Left lung (tissue), 10 donors: ENCODE data around the gene SLC5A1. TPM values are rescaled to one million over a fixed set of nuclear protein-coding genes. Genes with fewer than 3 reads are reported as not detected.
"Not testable (repeated sequence)": the region's sequence is repeated elsewhere in the genome, so short reads cannot be mapped to it uniquely, and the experiment has no call there.

Experiments
- ATAC-seq: fragments of 200-7000 bp; cut with Tn5 transposase; one replicate; pipeline ENCODE4 v1.9.1; 2020; ENCODE audit warnings: moderate library complexity
- DNase-seq, 4 donors: peaks; one replicate each; pipeline ENCODE4 v3.0.0-alpha.2; 2013 to 2020
- H3K27ac ChIP-seq, 2 donors: fragments of 200-600 bp; sonication (generic) in 1 of 2; one replicate each; pipeline versions ENCODE4 v1.5.0 to v1.8.0; 2020 to 2021
- H3K27me3 ChIP-seq, 2 donors: fragments of 200-600 bp; sonication (generic) in 1 of 2; one replicate each; pipeline versions ENCODE4 v1.5.0 to v1.8.0; 2020 to 2021
- H3K36me3 ChIP-seq, 2 donors: fragments of 200-600 bp; sonication (generic) in 1 of 2; one replicate each; pipeline versions ENCODE4 v1.5.0 to v1.8.0; 2020 to 2021
- H3K4me1 ChIP-seq, 2 donors: fragments of 200-600 bp; one replicate each; pipeline ENCODE4 v1.8.0; 2021
- H3K4me3 ChIP-seq, 2 donors: fragments of 200-600 bp; sonication (generic) in 1 of 2; one replicate each; pipeline versions ENCODE4 v1.5.0 to v1.8.0; 2020 to 2021; ENCODE audit warnings: mild to moderate bottlenecking in 1 of 2
- H3K9me3 ChIP-seq, 2 donors: fragments of 200-600 bp; sonication (generic) in 1 of 2; one replicate each; pipeline versions ENCODE4 v1.5.0 to v1.8.0; 2020 to 2021
- CTCF ChIP-seq, 2 donors: fragments of 200-600 bp; sonication (generic) in 1 of 2; IDR thresholded peaks; one replicate each; pipeline versions ENCODE4 v1.5.0 to v1.8.0; 2021; ENCODE audit warnings: antibody characterized with exemption in 2 of 2
- intact Hi-C, 2 donors: fragments of 100-400 bp; cut with DNase I; formaldehyde crosslinking; loops; one replicate each; pipeline versions ENCODE4 v1.11.2 to v1.14.2; 2022
- polyA plus RNA-seq, 6 donors: library from polyadenylated mRNA; unstranded; fragments of 120-200 nt; gene quantifications; one replicate each; pipeline ENCODE4 v1.2.1, GENCODE V29; 2013; ENCODE audit not compliant: insufficient read length in 6 of 6
- total RNA-seq, 2 donors: library from RNA; stranded (reverse); fragmentation: NEBNext Ultra II Directional; extraction: Animal tissue kit (Norgen Biotek cat#: 25700); gene quantifications; one replicate each; pipeline ENCODE4 v1.2.1, GENCODE V29; 2021
- donor health status: DM: no; HTN: yes; CAD: no.
- donor health status: DM: no; HTN: no; CAD: no.

Gene SLC5A1
- total and polyA plus RNA-seq, 8 donors = 0.26 to 1.1 (median 0.50) TPM

- ATAC-seq = no peak
- Histone ChIP-seq H3K9me3 (no peaks in the 10 kb centered on the region), H3K27ac (no peak within 1 kb of the TSS), H3K4me3 (no peak within 1 kb of the TSS), H3K36me3 (no peaks in the 10 kb centered on the region), H3K27me3 (peaks cover 0 to 8% of the 10 kb centered on the region in 2 donors), H3K4me1 (no peaks in the 10 kb centered on the region)
- TF ChIP-seq CTCF (IDR thresholded peaks at IDR 0.05) = no peak
- no peak for DNase-seq
- intact Hi-C loops = no loop called here
Observed at GRCh38 chr22:32158712-32159533, 115.9 kb downstream of the SLC5A1 start, which contains the start of gene C22orf42. Gene C22orf42, minus strand, starts transcription at chr22:32159303. Its CDS starts 88 bp downstream, at chr22:32159215.

DNA sequence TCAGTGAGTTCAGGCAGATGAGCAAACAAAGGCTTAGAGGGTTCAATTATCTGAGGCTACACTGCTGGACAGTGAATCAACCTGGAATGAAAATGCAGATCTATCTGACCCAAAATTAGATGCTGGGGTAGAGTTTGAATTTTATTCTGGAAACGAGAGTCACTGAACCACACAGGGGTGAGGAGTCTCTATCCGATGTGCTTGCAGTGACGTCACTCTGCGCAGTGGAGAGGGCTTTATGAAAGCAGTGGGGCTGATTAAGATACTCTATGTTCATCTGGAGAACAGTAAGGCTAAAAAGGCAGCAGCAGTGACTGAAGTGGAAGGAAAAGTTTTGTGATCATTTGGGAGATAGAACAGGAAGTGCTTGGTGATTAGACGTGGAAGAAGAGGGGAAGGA lies 117.3 kb downstream of the SLC5A1 start:
- H3K4me3 ChIP-seq, H3K36me3 ChIP-seq, H3K9me3 ChIP-seq, intact Hi-C loops, H3K27ac ChIP-seq, ATAC-seq, H3K4me1 ChIP-seq, H3K27me3 ChIP-seq, DNase-seq: not testable (repeated sequence)

Other genes with a start within 250 kb of the SLC5A1 start
- gene YWHAH, start 98.7 kb upstream of the SLC5A1 start, total RNA-seq = 100 to 1,000 TPM; 152 to 183 TPM
- 100 to 1,000 TPM; 100 to 137 (median 111) TPM for gene YWHAH, start 98.7 kb upstream of the SLC5A1 start, polyA plus RNA-seq
- gene C22orf42, start 116.0 kb downstream of the SLC5A1 start, total RNA-seq = not detected
- under 1 TPM in 1 of 6 donors, not detected in 5; 0.35 TPM for gene C22orf42, start 116.0 kb downstream of the SLC5A1 start, polyA plus RNA-seq
- not detected for gene RFPL2, start 161.8 kb downstream of the SLC5A1 start, total RNA-seq
- under 1 TPM in 3 of 6 donors, not detected in 3; 0.11 to 0.21 (median 0.15) TPM for gene RFPL2, start 161.8 kb downstream of the SLC5A1 start, polyA plus RNA-seq
- gene SLC5A4, start 212.1 kb downstream of the SLC5A1 start, total RNA-seq = 1 to 10 TPM in 1 of 2 donors, under 1 TPM in 1; 0.73 to 1.5 TPM
- 1 to 10 TPM in 3 of 6 donors, under 1 TPM in 3; 0.58 to 3.5 (median 0.98) TPM for gene SLC5A4, start 212.1 kb downstream of the SLC5A1 start, polyA plus RNA-seq